ENCODE measurements around the gene PARD3B.

The PARD3B gene

DNA sequence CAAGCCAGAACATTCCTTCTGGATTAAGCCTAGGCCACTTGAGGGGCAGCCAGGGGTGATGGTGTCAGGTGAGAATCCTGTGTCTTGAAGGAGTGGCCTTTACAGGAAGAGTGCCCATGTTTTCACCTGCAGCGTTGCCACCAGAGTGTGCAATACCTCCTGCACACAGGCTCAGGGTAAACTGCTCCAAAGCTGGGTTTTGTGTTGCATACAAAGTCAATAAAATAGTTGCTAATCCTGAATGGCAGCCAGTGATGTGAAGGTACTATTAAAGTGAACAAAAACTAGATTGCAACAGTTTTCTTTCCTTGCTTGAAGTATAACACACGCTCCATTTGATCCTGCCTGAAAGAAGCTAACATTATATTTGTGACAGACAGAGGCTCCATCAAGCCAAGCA is 1072.6 kb downstream of the PARD3B start:
- DNase-seq (ENCODE audit: low spot score): no peak

DNA sequence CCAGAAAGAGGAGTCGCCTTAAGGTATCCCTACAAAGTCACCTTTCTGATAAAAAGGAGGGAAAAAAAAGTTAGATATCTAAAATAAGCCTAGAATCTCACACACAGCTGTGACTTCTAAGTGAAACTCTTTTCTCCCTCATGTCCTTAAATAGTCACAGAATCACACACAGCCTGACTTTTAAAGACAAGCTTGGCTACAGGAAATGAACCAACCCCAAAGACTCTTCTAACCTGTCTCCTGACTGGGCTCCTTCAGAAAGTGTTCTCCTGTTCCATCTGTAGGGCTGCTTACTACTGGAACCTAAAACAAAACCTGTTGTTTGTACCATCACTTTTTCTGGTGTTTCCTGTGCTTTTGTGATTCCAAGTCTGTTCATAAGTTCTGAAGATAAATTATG is 1074.3 kb downstream of the PARD3B start:
- no peak for DNase-seq (ENCODE audit: low spot score)

DNA sequence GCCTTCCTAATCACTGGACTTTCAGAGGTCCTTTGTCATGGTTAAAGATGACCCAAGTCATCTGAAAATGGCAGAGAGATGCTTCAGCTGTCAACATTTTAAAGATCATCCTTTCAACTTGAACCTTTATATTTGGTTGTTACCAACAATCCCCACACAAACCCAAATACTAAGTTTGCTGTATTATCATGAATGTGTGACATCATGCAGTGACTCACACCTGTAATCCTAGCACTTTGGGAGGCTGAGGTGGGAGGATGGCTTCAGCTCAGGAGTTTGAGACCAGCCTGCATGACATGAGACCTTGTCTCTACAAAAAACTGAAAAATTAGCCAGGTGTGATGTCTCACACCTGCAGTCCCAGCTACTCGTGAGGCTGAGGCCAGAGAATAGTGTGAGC is 1081.8 kb downstream of the PARD3B start:
- no peak for DNase-seq (ENCODE audit: low spot score)

DNA sequence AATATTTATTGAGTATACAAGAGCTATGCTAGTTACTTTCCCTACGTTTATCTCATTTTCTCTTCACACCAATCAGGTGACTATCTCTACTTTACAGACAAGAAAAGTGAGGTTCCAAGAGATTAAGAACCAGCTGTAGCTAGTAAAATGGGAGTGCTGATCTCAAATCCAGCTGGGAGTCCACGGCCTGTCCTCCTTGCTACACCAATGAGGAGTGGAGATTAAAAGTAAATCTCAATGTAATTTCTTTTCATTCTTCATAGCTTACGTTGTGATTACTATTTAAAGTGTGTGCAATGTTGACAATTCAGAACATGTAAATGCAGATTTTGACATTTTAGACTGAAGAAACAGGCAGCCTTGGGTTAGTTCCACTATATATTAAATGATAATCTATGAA is 1083.1 kb downstream of the PARD3B start:
- DNase-seq (ENCODE audit: low spot score): no peak

DNA sequence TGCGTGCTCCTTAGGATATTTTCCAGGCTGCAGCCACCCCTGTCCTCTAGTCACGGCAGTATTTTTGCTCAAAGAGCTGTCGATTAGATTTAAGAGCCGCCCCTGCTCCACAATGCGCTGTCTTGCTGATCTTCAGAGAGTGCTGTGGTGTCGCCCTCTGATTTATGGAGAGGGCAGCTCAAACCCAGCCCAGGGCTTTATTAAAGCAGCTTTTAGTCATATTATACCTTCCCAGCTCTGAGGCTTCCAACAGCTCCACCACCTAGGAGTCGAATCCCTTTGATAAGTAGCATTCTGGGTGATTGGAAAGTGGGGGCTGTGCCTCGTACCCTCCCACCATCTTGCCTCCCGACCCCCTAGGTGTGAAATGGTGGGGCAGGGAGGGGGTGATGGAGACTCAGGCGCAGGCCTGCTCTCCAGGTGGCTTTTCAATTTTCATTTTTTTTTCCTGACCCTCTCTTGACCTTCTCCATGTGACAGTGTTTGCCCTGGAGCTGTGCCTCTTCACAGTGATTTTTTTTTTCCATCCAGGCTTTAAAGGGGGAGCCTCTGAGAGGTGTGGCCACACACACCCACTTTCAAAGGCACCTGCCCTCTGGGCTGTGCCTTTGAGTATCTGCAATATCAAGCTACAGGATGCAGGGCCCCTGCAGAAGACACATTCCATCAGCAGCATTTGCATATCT is 1084.0 kb downstream of the PARD3B start:
- no peak for DNase-seq (ENCODE audit: low spot score)

DNA sequence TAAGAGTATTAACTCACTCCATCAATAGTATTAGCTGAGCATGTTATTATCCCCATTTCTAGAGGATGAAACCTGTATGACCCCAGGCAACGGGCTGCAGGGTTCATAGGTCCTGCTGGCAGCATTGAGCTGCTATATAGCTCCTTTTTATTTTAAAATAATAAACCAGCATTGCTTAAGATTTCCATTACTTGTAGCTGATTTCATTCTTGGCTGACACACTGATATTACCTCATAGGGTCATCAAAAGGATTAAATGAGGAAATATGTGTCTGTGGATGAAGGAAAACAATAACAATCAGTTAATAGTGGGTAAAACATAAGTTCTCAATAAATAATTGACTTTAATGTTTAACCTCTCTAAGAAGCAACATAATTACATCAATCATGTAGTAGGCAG is 1088.7 kb downstream of the PARD3B start:
- no peak for DNase-seq (ENCODE audit: low spot score)

DNA sequence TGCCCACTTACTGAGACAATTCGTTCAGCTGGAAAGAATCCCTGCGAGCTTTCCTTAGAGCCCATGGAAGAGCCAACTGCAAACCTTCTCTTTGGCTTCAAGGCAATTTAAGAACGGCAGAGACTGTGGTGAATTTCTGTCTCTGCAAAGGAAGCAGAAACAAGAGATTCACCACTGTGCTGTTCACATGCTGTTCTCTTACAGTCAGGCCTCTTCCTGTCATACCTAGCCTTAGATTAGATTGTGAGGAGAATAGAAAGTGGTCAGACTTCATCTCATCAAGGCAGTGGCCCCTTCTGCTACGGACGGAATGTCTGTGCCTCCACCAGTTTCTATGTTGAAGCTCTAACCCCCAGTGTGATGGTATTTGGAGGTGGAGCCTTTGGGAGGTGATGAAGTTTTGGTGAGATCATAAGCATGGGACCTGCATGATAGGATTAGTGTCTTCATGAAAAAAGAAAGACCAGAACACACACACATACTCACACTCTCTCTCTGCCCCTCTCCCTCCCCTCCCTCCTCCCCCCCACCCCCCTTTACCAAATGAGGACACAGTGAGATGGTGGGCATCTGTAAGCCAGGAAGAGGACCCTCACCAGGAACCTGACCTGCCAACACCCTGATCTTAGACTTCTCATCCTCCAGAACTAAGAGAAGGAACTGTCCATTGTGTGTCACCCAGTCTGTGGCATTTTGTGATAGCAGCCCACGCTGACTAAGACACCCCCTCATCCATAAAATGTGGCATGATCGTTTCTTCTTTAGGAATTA is 1091.5 kb downstream of the PARD3B start:
- DNase-seq (ENCODE audit: low spot score): no peak

DNA sequence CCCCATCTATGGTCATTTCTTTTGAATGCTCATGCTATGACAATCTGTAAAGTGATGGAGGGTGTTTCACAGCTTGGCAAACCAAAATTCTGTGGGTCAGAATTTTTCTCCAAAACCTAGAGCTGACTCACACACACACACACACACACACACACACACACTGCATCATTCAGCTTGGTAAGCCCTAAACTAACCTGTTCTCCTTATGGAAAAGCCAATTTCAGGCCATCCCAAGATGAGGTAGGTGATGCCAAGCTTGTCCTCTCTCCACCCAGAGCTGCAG is 1092.0 kb downstream of the PARD3B start:
- DNase-seq (ENCODE audit: low spot score): no peak

DNA sequence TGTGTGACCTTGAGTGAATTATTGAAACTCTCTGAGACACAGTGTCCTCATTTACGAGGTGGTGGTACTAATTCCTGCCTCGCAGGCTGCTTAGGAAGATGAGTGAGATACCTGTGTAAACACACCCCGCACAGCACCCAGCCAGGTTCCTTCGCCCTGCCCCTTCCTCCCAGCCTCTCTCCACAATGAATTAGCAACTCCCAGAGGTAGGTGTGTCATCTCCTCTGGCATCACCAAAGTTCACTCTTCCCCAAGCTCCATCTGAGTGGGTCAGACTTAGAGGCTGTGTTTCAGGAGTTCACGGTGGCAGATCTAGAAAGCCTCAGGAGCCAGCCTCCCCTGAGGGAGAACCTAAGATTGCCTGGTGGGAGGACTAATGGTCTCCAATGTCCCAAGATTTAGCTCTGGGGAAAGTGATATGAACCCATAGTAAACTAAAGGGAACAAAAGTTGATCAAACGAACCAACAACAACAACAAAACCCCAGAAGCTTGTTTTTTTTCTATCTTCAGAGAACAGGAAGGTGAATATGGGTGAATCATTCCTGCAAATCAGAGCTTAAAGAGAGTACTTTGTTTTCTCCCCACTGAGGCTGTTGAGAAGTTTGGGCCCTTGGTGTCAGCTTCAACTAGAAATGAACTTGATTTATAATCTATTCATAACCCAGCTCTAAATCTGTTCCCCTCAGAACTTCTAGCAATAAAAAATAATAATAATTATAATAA is 1092.7 kb downstream of the PARD3B start:
- no peak for DNase-seq (ENCODE audit: low spot score)

DNA sequence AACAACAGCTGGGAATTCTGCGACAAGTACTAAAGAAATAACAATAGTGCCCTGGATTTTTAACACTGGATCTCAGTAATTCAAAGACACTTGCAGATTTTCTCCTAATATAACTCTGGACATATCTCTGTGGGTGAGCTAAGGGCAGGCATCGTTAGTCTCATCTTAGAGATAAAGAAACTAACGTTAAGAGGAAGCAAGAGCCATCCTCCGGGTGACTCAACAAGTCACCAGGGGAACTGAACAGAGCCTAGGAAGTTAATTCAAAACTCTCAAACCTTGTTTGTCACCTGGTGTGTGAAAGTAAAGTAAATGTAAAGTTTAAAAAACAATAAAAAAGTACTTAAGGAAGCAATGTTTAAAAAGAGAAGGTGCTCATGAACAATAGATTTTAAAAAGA is 1095.4 kb downstream of the PARD3B start:
- DNase-seq (ENCODE audit: low spot score): no peak

DNA sequence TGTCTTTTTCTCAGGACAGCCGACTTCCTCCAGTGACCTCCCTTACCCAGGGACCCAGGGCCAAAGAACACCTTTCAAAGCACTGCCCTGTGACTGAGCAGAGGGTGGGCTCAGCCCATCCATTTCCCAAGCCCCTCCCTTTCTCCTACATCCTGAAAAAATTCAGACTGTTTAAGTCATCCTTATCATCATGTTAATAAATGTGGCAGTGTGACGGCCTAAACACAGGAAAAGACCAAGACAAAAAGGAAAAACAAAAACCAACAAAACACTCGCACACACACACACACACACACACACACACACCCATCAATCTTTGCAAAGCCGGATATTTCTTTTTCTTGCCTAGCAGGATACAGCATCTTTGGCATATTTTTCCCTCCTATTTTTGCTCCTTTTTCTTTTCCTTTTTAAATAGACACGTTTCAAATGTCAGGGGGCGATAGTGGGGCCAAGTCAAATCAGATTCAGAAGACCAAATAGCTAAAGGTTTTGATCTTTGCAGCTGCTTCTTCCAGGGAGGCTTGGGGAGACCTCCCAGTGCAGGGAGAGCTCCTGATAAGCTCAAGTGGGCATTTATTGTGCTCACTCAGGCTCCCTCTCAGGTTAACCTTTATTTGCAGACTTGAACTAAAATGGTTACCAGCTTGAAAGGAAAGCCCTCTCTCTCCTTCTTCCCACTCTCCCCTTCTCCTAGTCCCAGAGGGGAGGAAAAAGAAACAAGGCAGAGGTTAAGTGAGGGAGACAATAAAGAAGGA is 1097.5 kb downstream of the PARD3B start:
- DNase-seq (ENCODE audit: low spot score): no peak

DNA sequence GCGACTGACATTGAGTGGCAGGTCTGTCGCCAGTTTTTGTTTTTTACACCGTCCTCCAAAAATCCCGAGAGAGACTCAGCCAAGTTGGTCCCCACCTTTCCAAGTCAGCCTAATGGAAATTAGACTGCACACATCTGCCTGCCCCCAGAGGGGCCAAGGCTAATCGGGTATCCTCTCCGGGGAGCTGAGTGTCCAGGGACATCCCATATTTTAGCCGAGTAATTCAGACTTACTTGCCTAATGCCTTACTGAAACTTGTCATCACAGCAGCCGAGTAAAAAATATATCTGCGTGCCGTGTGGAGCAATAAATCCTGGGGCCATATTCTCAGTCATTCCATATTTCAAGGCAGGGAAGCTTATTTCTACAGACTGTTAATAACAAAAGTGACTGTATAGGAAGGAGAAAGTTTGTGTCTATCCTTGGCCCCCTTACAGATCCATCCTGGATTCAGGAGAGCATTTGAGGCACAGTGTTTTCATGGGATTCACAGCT is 1098.2 kb downstream of the PARD3B start:
- DNase-seq (ENCODE audit: low spot score): no peak

DNA sequence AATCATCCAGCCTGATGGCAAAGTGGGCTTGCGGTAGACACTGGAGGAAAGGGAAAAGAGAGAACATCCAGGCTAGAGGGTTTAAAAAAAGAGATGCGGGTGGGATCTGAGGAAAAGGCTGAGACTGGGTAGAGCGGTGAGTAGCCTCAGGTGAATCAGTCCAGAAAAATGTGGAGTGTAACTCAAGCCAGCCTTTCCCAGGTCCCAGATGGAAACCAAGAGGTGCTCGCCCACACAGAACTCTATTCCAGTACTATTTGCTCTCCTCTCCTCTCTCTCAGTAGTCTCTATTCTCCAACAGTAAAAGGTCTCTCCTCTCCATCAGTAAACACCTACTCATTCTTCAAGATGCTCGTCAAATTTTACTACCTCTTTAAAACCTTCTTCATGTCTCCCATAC is 1098.7 kb downstream of the PARD3B start:
- DNase-seq (ENCODE audit: low spot score): no peak

DNA sequence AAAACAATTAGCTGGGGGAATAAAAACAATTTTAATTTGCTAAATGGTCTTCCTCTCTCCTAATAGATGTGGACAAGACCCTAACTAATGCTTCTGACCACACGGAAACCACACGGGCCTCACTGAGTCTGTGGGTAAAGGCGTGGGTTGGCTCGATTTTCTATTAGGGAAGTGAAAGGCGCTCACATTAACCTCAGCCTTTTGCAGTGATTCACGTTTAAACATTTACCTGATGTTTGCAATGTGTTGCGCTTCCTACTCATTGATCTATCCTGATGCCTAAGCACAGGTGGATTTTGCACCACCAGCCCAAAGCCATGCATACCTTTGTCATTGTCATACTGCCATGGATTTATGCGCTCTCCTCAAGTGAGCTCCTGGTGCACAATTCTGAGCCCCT is 1101.4 kb downstream of the PARD3B start:
- no peak for DNase-seq (ENCODE audit: low spot score)

DNA sequence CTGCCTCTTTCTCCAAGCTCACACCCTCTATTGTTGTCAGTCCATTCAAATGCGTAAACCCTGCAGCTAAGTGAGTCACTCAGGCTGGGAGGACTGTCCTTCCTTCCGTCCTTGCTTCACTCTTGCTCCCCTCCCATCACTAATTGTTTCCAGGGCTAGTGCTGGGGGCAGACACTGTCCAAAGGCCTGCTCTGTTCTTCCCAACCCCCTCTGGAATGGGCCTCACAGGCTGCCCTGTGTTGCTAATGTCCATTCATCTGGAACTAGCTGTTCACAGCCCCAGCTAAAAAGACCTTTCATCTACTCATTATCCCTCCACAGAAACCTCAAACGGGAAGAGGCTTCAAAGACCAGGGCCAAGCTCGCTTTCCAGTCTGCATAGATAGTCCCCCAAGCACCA is 1105.2 kb downstream of the PARD3B start:
- peak; percentile 51 for DNase-seq (ENCODE audit: low spot score)

DNA sequence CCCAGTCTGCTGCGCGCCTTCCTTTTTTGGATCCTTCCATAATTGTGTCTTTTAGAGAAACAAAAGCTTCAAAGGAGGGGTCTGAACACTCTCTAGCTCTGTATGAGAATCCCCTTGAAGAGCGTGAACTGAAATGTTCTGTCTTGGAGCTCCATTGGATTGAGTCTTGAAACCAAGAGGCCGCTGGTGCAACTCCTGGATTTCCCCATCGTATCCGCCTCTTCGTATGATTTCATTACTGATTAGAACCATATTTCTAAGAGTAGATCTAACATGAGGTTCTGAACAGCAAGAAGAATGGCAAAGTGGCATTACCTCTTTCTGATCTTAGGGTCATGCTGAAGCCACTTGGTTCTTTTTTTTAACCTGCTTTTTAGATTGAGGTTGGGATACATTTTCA is 1105.7 kb downstream of the PARD3B start:
- DNase-seq (ENCODE audit: low spot score): no peak

DNA sequence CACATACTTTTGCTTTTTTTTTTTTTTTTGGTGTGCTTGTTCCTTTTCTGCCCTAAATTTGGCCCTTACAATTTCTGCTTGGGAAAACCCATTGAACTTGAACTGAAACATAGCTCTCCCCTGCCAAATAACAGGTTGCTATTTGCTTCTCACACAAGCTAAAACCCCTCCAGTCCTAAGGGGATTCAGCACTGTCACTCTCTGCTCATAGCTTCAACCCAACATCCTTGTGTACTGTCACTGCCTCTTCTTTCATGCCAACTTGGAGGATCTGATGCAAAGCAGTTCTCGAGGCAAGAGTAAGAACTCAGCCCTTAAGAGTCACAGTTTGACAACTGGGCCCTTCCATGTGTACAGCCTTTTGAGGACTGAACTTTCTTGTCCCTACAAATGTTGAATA is 1106.4 kb downstream of the PARD3B start:
- no peak for DNase-seq (ENCODE audit: low spot score)

DNA sequence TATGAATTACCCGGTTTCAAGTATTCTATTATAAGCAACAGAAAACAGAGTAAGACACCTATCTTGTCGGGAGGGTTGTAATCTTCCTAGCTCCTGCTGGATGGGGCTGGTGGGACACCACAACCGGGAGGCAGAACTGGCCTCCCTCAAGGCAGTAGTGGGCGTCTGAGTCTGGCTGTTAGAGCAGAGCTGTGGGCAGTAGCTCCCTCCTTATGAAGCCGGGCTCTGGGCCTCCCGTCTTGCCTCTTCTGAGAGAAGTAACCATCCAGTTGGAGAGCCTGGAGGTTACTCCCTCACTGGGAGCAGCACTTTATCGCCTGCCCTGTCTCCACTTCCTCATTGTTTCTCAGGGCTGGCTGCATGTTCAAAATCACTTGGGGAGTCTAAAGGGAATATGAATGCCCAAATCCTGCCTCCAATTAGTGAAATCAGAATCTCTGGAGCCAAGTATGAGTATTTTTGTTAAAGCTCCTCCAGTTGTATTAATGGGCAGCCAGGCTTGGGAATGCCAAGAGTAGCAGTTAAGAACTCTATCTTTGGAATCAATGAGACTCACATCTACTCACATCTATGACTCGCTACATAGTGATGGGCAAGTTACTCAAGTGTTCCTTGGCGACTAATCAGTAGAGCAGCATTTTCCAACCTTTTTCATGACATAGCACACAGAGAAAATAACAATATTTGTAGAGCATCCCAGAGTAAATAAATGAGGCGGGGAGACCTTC is 1109.8 kb downstream of the PARD3B start:
- DNase-seq (ENCODE audit: low spot score): no peak

DNA sequence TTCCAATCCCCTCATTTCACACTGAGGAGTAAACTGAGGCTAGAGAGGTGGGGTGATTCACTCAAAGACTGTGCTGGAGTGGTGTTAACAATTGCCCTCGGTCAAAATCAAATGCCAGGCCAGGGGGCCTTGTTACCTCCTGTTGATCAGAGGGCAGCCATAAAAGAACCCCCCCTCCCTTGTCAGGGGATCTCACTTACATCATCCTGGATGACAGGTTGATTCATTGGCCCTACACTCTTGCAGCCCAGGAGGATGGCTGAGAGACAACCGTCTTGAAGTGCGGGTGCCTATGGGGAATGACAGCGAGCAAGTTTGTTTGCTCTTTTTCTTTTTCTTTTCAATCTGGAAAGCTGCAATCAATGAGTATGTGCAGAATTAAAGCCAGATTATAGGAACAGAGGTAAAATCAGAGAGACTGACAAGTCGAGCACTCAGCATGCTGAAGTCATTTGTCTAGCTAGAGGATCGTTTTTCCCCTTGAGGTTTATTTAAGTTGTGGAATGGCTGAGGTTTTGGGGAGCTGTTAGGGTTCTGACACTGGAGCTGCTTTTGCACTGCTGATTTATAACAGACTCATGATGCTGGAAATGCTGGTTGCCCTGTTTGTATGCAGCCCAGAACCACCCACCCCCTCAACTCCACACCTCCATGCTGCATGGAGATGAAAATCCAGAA is 1110.6 kb downstream of the PARD3B start:
- no peak for DNase-seq (ENCODE audit: low spot score)

DNA sequence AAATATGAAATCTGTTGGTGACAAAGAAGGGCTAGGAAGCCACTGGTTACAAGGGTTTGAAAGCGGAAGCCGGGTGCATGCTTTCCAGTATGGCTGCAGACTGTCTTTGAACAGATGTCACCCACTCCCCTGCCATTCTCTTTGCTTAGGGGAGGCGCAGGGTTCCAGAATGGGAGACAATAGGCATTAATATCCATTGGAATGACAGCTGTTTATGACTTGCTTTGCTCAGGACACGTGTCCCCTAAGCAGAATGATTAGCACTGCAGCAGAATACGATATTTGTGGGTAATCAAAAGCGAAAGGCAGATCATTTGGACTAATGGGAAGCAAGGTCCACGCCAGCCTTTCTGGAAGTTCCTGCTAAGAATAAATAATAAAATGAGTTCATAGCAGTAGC is 1111.2 kb downstream of the PARD3B start:
- DNase-seq (ENCODE audit: low spot score): no peak

DNA sequence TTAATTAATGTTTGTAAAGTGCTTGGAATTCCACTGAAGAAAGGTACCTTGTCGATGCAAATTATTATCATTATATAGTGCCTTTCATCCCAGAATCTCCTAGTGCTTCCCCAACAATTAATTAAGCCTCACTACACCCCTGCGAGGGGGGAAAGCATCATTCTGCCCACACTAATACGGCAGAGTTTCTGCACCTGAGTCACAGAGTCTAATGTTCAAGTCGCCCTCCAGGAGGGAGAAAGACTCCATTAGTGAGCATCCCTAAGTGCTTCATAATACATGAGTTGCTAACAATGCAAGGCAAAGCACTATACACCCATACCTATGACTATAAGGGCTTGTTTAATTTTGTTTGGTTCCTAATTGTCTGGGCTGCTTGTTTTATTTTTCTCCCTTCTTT is 1111.7 kb downstream of the PARD3B start:
- DNase-seq (ENCODE audit: low spot score): no peak
